ENCODE measurements around the gene C19orf44. TPM values are rescaled to one million over a fixed set of nuclear protein-coding genes. Genes with fewer than 3 reads are reported as not detected.
A peak's percentile ranks its signal among the peaks of the same experiment; 100 is the strongest.

C19orf44 gene
- total and polyA plus RNA-seq, 9 donors, result 6.3 to 12.2 (median 9.4) TPM

GRCh38 chr19:16535381-16535780 lies 39.2 kb downstream of the C19orf44 start:
- intact Hi-C loops (cut with DNase I), result no loop called here
- DNase-seq, result no peak
- WGBS, 3 donors, result 89 to 94% (median 90%) methylated on average over 18 of the region's 18 CpGs
- Histone ChIP-seq H3K9me3 (no peaks in the 10 kb centered on the region), H3K4me3 (no peak overlapping the region), H3K27ac (no peak overlapping the region), H3K36me3 (peaks cover 3% of the 10 kb centered on the region), H3K27me3 (no peaks in the 10 kb centered on the region), H3K4me1 (ENCODE audit: insufficient read depth) (peaks cover 2% of the 10 kb centered on the region)
- TF ChIP-seq, protein P1, sequence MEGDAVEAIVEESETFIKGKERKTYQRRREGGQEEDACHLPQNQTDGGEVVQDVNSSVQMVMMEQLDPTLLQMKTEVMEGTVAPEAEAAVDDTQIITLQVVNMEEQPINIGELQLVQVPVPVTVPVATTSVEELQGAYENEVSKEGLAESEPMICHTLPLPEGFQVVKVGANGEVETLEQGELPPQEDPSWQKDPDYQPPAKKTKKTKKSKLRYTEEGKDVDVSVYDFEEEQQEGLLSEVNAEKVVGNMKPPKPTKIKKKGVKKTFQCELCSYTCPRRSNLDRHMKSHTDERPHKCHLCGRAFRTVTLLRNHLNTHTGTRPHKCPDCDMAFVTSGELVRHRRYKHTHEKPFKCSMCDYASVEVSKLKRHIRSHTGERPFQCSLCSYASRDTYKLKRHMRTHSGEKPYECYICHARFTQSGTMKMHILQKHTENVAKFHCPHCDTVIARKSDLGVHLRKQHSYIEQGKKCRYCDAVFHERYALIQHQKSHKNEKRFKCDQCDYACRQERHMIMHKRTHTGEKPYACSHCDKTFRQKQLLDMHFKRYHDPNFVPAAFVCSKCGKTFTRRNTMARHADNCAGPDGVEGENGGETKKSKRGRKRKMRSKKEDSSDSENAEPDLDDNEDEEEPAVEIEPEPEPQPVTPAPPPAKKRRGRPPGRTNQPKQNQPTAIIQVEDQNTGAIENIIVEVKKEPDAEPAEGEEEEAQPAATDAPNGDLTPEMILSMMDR (IDR thresholded peaks at IDR 0.05), result no peak
- TF ChIP-seq POLR2A (IDR thresholded peaks at IDR 0.05) (no peak), EP300 (IDR thresholded peaks at IDR 0.05) (no peak)

DNA sequence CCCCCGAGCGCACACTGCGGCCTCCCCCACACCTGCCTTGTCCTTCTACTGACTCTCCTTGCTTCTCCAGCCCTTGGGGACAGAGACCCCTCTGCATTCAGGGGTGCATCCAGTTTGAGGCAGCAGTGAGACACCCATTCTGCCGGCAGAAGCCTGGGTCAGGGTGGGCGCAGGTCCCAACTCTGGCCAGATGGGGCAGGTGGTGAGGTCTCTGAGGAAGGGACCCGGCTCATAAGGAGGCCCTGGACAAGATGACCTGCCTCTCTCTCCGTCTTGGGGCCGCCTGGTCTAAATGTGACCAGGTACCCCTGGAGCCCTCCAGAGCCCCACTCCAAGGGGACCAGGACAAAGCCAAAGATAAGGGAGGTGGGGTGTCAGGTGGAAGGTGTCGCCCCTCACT lies 39.9 kb downstream of the C19orf44 start:
- Histone ChIP-seq H3K27me3 (no peaks in the 10 kb centered on the region), H3K4me1 (ENCODE audit: insufficient read depth) (peaks cover 6% of the 10 kb centered on the region), H3K4me3 (no peak overlapping the region), H3K9me3 (no peaks in the 10 kb centered on the region), H3K27ac (no peak overlapping the region), H3K36me3 (peaks cover 3% of the 10 kb centered on the region)
- no peak for DNase-seq
- TF ChIP-seq POLR2A (IDR thresholded peaks at IDR 0.05) (no peak), EP300 (IDR thresholded peaks at IDR 0.05) (no peak)
- TF ChIP-seq, protein P1 (IDR thresholded peaks at IDR 0.05), result no peak
- WGBS, 3 donors, result 82 to 91% (median 83%) methylated on average over 9 of the region's 9 CpGs
- intact Hi-C loops (cut with DNase I), result no loop called here

DNA sequence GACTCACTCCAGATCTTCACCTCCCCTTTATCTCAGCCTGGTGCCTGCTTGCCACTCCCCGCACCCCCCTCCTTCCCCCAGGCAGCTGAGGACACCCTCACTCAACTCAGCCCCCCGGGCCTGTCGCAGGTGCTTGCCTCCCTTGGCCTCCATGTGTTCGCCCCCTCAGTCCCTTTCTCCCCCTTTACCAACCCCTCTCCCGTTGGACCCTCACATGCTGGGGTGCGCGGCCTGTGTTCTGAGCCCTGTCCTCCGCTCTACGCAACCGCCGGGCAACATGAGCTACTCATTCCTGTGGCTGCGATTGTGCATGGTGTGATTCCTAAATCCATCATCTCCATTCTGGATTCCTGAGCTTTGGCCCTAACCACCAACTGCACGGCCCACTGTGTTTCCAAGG lies 40.9 kb downstream of the C19orf44 start:
- no peaks in the 10 kb centered on the region for H3K27me3 ChIP-seq
- H3K36me3 ChIP-seq, result no peaks in the 10 kb centered on the region
- H3K27ac ChIP-seq, result no peak overlapping the region
- TF ChIP-seq, protein P1 (IDR thresholded peaks at IDR 0.05), result no peak
- TF ChIP-seq EP300 (IDR thresholded peaks at IDR 0.05), result no peak
- TF ChIP-seq POLR2A (IDR thresholded peaks at IDR 0.05), result no peak
- 81 to 86% (median 83%) methylated on average over 13 of the region's 13 CpGs for WGBS, 3 donors
- no peak overlapping the region for H3K4me3 ChIP-seq
- intact Hi-C loops (cut with DNase I), result no loop called here
- H3K4me1 ChIP-seq (ENCODE audit: insufficient read depth), result peaks cover 10% of the 10 kb centered on the region
- no peak for DNase-seq
- no peaks in the 10 kb centered on the region for H3K9me3 ChIP-seq

- TF ChIP-seq, protein P1 (IDR thresholded peaks at IDR 0.05), result no peak
- TF ChIP-seq POLR2A (IDR thresholded peaks at IDR 0.05) (no peak), EP300 (IDR thresholded peaks at IDR 0.05) (no peak)
- peaks cover 10% of the 10 kb centered on the region for H3K4me1 ChIP-seq (ENCODE audit: insufficient read depth)
- H3K27ac ChIP-seq, result no peak overlapping the region
Observed at GRCh38 chr19:16540948-16541347, 44.8 kb downstream of the C19orf44 start.

More at GRCh38 chr19:16540948-16541347, 44.8 kb downstream of the C19orf44 start:
- H3K4me3 ChIP-seq, result peak overlapping the region; percentile 84
- no peaks in the 10 kb centered on the region for H3K9me3 ChIP-seq
- DNase-seq, result no peak
- 64 to 78% (median 70%) methylated on average over 12 of the region's 12 CpGs for WGBS, 3 donors
- no peaks in the 10 kb centered on the region for H3K27me3 ChIP-seq
- H3K36me3 ChIP-seq, result no peaks in the 10 kb centered on the region
- intact Hi-C loops (cut with DNase I), result no loop called here

All from ovary (tissue), 9 donors.